GM21825 (cell line): ENCODE data around the gene ATP2B3.

Experiments
- ATAC-seq: cut with Tn5 transposase; IDR thresholded peaks from one replicate; pipeline ENCODE4 v1.9.1; 2021; ENCODE audit warnings: mild to moderate bottlenecking, moderate library complexity; ENCODE audit not compliant: unreplicated experiment

The ATP2B3 gene

DNA sequence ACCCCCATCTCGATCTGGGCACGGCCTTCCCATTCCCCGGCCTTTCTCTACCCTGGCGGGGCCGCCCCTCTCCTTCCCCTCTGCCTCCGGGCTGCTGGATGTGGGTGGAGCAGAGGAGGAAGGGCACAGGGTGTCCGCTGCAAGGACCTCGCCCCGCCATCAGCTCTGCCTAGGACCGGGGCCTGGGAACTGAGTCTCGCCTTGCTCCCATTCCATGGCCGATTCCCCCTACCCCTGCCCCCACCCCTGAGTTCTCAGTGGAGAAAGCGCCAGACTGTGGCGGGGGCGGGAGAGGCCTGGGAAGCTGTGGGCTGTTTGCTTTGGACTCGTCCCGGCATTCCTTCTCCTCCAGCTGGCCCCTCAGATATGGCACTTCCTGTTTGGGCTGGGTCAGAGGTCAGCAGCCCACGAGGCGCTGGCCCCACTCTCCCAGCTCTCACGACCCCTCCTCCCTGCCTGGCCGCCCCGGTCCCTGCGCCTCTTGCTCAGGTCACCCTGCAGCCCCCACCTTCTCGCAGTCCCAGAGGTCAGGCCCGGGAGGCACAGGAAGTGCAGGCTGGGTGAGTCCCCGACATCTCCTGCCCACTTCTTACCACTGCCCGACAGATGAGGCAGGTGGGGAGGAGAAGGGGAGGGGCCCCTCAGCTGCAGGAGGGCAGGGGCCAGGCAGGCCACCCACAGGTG is 29.1 kb upstream of the ATP2B3 start:
- no peak for ATAC-seq

DNA sequence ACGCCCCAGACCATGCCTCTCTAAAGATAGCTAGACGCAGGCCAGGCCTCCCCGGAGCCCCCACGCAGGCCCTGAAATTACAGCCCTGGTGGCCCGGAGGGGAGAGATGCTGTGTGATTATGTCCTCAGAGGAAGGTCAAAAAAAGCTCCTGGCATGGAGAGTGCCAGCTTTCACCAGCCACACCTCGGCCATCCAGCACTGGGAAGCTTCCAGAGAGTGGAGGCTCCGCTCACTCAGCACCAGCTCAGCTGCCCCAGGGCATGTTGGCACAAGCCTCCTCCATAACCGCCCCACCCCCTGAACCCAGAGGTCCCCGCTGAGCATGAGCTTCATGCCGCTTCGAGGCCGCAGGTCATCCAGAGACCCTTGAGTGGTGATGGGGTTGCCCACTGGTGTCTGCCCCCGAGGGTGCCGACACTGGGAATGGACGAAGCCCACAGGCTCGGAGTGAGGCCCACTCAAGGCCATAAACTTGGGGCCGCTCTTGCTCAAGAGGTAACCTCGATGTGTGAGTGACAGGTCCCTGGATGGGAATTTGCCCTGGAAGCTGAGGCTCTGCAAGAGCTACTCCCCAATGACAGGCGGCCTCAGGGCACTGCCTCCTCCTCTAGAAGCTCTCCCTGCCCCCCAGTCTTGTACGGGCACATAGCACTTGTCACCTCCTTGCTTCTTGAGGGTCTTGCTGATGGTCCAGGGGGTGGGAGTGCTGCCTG is 27.1 kb upstream of the ATP2B3 start:
- ATAC-seq = no peak

- ATAC-seq = no peak
Measured at GRCh38 chrX:153491351-153491914, 26.0 kb upstream of the ATP2B3 start.

DNA sequence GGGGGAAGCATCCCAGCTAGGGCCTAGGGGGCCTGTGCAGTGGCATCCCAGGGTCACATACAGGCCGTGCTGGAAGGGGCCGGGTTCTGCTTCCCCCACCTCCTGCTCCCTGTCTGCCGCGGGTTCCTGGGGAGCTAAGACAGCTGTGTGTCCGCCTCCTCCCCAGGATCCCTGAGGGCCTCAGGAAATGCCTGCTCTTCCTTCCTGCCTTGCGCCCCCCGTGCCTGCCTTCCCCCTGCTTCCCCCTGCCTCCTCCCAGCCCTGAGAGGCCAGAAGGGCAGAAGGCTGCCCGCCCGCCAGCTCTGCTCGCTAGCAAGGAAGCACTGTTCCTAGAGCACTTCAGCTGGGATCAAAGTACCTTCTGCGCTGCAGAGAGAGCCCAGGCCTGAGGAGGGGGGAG is 25.5 kb upstream of the ATP2B3 start:
- no peak for ATAC-seq

DNA sequence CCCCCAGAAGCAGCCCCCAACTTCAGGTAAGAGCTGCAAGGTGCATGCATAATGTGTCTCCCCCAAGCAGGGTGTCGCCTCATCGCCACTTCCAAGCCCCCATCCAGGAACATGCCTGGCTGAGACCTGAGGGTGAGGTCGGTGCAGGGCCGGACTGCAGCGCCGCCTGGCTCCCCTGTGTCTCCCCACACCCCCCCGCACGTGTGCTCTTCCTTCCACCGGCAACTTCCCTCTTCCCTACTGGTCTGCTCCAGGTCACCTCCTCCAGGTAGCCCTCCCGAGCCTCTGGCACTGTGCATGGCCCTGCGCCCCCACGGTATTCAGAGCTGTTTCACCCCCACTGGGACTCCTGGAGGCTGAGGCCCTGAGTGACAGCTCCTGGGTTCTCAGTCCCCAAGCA is 24.9 kb upstream of the ATP2B3 start:
- ATAC-seq = no peak

DNA sequence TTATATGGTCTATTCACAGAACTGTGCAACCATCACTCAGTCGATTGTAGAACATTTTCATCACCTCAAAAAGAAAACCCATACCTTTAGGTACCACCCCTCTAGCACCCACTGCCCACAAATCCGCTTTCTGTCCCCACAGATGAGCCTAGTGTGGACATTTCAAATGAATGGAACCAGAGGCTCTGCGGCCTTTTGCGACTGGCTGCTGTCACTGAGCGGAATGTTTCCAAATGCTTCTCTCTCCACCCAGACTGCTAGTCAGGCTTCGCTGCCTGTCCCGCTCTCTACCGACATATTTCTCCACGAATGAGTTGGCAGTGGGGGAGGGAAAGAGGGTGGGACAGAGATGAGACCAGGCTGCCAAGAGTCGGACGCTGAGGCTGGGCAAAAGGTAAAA is 24.4 kb upstream of the ATP2B3 start:
- no peak for ATAC-seq

DNA sequence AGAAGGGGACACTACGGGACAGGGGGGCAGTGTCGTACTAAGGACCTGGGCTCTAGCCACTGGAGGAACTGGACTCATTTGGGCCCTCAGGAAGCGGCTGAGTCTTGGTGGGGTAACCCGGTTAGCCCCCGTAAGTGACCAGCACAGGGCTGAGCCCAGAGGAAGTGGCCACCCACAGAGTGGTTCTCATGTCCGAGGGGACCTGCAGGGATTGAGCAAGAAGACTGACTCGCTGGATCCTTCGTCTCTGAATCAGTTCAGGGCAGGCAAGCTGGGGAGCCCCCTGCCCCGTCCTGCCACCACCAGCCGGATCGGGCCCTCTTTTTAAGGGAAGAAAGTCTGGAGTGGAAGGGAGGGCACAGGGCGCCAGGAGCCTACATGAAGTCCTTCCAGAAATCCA is 23.4 kb upstream of the ATP2B3 start:
- ATAC-seq = no peak

- no peak for ATAC-seq
Measured at GRCh38 chrX:153494541-153495361, 22.7 kb upstream of the ATP2B3 start, which contains the start of gene BGN. Gene BGN (plus strand): TSS chrX:153494980. CDS start chrX:153504632, 9,652 bp downstream.

GRCh38 chrX:153495362-153495751 is 22.1 kb upstream of the ATP2B3 start:
- no peak for ATAC-seq

- ATAC-seq = no peak
Measured at GRCh38 chrX:153495903-153496589, 21.4 kb upstream of the ATP2B3 start.

GRCh38 chrX:153496590-153496959 is 20.9 kb upstream of the ATP2B3 start:
- no peak for ATAC-seq

DNA sequence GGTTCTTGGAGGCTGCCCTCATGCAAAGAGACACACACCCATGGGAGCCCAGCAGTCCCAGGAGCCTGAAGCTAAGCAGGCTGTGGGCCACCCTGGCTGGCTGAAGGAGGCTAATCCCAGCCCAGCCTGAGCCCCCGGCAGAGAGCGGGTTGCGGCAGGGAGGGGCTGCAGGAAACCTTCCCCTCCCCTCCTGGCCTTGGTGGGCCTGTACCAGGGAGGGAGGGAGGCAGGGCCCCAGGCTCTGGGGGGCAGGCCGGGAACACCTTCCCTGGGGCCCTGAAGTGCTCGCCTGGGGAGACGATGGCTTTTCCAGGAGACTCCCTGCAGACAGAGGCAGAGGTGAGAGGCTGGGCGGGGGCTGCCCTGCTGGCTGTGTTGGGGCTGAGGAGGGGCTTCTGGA is 19.0 kb upstream of the ATP2B3 start:
- ATAC-seq = no peak

- no peak for ATAC-seq
Measured at GRCh38 chrX:153499341-153499740, 18.1 kb upstream of the ATP2B3 start.

GRCh38 chrX:153499876-153500275 is 17.6 kb upstream of the ATP2B3 start:
- no peak for ATAC-seq

GRCh38 chrX:153500676-153501280 is 16.7 kb upstream of the ATP2B3 start:
- ATAC-seq = no peak

- ATAC-seq = no peak
Measured at GRCh38 chrX:153501530-153501929, 15.9 kb upstream of the ATP2B3 start.

GRCh38 chrX:153502131-153502530 is 15.3 kb upstream of the ATP2B3 start:
- ATAC-seq = no peak

DNA sequence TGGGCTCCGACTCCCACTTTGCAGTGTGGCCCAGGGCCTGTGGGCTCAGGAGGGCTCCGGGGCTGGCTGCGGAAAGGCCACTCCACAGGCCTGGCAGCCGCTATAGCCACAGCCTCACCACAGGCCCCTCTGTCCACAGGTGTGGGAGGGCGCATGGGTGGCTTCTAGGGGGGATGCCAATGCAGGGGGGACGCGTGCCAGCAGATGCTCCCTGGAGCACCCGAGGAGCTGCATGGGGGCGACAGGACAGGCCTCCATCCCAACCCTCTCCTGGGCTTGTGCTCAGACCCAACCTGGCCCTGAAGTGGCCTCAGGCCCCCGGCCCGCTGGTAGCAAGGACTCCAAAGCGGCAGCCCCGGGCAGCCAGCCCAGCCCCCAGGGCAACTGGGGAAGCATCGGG is 14.6 kb upstream of the ATP2B3 start:
- no peak for ATAC-seq

GRCh38 chrX:153504445-153505016 is 12.9 kb upstream of the ATP2B3 start:
- no peak for ATAC-seq

GRCh38 chrX:153505361-153505760 is 12.1 kb upstream of the ATP2B3 start:
- no peak for ATAC-seq
